ENCODE results near the gene DPH1. TPM values are rescaled to one million over a fixed set of nuclear protein-coding genes. Genes with fewer than 3 reads are reported as not detected.
A peak's percentile ranks its signal among the peaks of the same experiment; 100 is the strongest.

Gene DPH1
- total and polyA plus RNA-seq, 5 experiments from 2014 or later = 26.6 to 124 (median 47.0) TPM

DNA sequence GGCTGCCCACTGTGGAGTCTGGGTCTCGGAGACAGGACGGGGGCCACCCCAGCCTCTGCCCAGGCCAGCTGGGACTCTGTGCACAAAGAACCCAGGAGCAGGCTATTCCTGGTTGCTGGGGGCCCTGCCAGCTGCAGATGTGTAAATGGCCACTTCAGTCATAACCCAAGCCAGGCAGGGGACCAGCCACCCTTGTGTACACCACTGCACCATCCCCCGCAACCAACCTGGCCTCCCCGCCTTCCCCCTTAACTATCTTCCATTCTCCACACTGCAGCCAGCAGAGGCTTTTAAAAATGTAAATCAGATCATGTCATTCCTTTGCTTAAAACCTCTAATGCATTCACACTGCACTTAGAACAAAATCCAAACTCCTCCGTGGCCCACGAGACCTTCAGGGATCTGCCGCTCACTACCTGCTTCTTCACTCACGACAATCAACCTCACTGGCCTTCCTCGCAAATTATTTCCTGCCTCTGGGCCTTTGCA, 33.1 kb upstream of the DPH1 start:
- peak overlapping the region in 1 of 10 donors; percentile 5 for H3K4me3 Mint-ChIP-seq
- H3K27me3 Mint-ChIP-seq = peaks cover 12 to 41% (median 28%) of the 10 kb centered on the region in 5 donors
- DNase-seq (no peak), ATAC-seq (no peak)
- H3K4me1 Mint-ChIP-seq = peaks cover 0 to 7% (median 3%) of the 10 kb centered on the region in 4 donors
- H3K27ac Mint-ChIP-seq = no peak overlapping the region
- H3K36me3 Mint-ChIP-seq = peaks cover 0 to 7% (median 5%) of the 10 kb centered on the region in 3 donors
- no peaks in the 10 kb centered on the region for H3K9me3 Mint-ChIP-seq
- POLR2A ChIA-PET = no interaction called here

GRCh38 chr17:1997289-1997926, 32.5 kb upstream of the DPH1 start:
- peak overlapping the region in 3 of 10 donors; percentile 18 to 45 (median 41) for H3K4me3 Mint-ChIP-seq

GRCh38 chr17:1997927-1998742, 31.8 kb upstream of the DPH1 start:
- H3K4me3 Mint-ChIP-seq = no peak overlapping the region
- peaks cover 12 to 41% (median 28%) of the 10 kb centered on the region in 5 donors for H3K27me3 Mint-ChIP-seq
- POLR2A ChIA-PET = no interaction called here
- peaks cover 0 to 7% (median 3%) of the 10 kb centered on the region in 4 donors for H3K4me1 Mint-ChIP-seq
- H3K27ac Mint-ChIP-seq = no peak overlapping the region
- H3K36me3 Mint-ChIP-seq = peaks cover 0 to 7% (median 5%) of the 10 kb centered on the region in 3 donors
- H3K9me3 Mint-ChIP-seq = peaks cover 0 to under 1% (median 0%) of the 10 kb centered on the region in 9 donors
- DNase-seq (no peak), ATAC-seq (peak; percentile 41 to 55)

More at GRCh38 chr17:1997289-1997926, 32.5 kb upstream of the DPH1 start:
- Mint-ChIP-seq H3K27me3 (peaks cover 12 to 41% (median 28%) of the 10 kb centered on the region in 5 donors), H3K9me3 (no peaks in the 10 kb centered on the region), H3K36me3 (peaks cover 0 to 7% (median 5%) of the 10 kb centered on the region in 3 donors), H3K27ac (no peak overlapping the region), H3K4me1 (peaks cover 0 to 7% (median 3%) of the 10 kb centered on the region in 4 donors)
- ATAC-seq (no peak), DNase-seq (no peak)
- POLR2A ChIA-PET = no interaction called here

GRCh38 chr17:1999557-2000251, 30.2 kb upstream of the DPH1 start:
- Mint-ChIP-seq H3K9me3 (peaks cover 0 to 1% (median 0%) of the 10 kb centered on the region in 9 donors), H3K27me3 (peaks cover 12 to 41% (median 25%) of the 10 kb centered on the region in 5 donors), H3K36me3 (peaks cover 0 to 7% (median 5%) of the 10 kb centered on the region in 3 donors), H3K27ac (no peak overlapping the region), H3K4me1 (peaks cover 0 to 7% (median 3%) of the 10 kb centered on the region in 4 donors), H3K4me3 (peak overlapping the region in 9 of 10 donors; percentile 31 to 84 (median 66))
- POLR2A ChIA-PET = no interaction called here
- ATAC-seq = no peak
- DNase-seq = no peak

- POLR2A ChIA-PET = no interaction called here
- peaks cover 0 to 1% (median 0%) of the 10 kb centered on the region in 9 donors for H3K9me3 Mint-ChIP-seq
- H3K4me3 Mint-ChIP-seq = no peak overlapping the region
- H3K27ac Mint-ChIP-seq = peak overlapping the region in 1 of 10 donors; percentile 54
- ATAC-seq (no peak), DNase-seq (no peak)
- H3K4me1 Mint-ChIP-seq = peaks cover 0 to 6% (median 3%) of the 10 kb centered on the region in 4 donors
- peaks cover 3 to 19% (median 15%) of the 10 kb centered on the region in 5 donors for H3K27me3 Mint-ChIP-seq
- H3K36me3 Mint-ChIP-seq = peaks cover 0 to 4% (median 0%) of the 10 kb centered on the region in 3 donors
Measured at GRCh38 chr17:2002767-2003329, 27.1 kb upstream of the DPH1 start.

- H3K9me3 Mint-ChIP-seq = peaks cover 0 to 1% (median 0%) of the 10 kb centered on the region in 9 donors
- H3K36me3 Mint-ChIP-seq = peaks cover 0 to 4% (median 0%) of the 10 kb centered on the region in 3 donors
- ATAC-seq (no peak), DNase-seq (no peak)
- H3K4me3 Mint-ChIP-seq = no peak overlapping the region
- POLR2A ChIA-PET = no interaction called here
- H3K27me3 Mint-ChIP-seq = peaks cover 3 to 19% (median 15%) of the 10 kb centered on the region in 5 donors
- peaks cover 0 to 6% (median 3%) of the 10 kb centered on the region in 4 donors for H3K4me1 Mint-ChIP-seq
- peak overlapping the region in 1 of 10 donors; percentile 63 for H3K27ac Mint-ChIP-seq
Measured at GRCh38 chr17:2003525-2003924, 26.4 kb upstream of the DPH1 start.

DNA sequence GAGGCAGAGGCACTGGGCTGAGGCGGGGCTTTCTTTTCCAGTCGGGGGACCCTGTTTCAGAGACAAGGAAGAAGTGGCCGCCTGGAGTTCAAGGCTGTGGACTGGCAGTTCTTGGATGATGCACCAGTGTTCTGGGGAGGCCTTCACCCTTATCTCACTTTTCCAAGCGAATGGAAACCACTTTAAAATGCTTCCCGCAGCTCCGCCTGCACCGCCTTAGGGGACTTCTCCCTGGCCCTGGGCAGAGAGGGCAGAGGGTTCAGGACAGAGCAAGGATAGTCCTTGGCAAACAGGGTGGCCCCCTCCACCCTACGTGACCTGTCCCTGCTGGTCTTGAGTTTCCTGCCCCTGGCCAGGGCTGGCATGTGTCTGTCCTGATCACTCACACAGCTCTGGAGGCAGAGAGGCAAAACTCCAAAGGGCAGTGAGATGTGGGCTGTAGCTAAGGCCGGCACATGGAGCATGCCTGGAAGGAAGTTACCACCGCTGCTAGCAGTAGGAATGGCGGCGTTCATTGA, 25.5 kb upstream of the DPH1 start:
- no peak for DNase-seq
- Mint-ChIP-seq H3K27me3 (peaks cover under 1 to 11% (median 9%) of the 10 kb centered on the region in 5 donors), H3K4me3 (no peak overlapping the region), H3K36me3 (peaks cover 0 to under 1% (median 0%) of the 10 kb centered on the region in 3 donors), H3K9me3 (peaks cover 0 to 1% (median 0%) of the 10 kb centered on the region in 9 donors), H3K27ac (no peak overlapping the region), H3K4me1 (peaks cover 0 to 2% (median under 1%) of the 10 kb centered on the region in 4 donors)
- no peak for ATAC-seq
- POLR2A ChIA-PET = interaction anchor here (0.6 kb wide), 1 partner anchor 16 kb away, joined by 3 read pairs; no protein-coding TSS in a partner anchor

- peaks cover 0 to 4% (median 0%) of the 10 kb centered on the region in 5 donors for H3K27me3 Mint-ChIP-seq
- no peak for ATAC-seq
- DNase-seq = no peak
Measured at GRCh38 chr17:2008332-2009126, 21.4 kb upstream of the DPH1 start.

DNA sequence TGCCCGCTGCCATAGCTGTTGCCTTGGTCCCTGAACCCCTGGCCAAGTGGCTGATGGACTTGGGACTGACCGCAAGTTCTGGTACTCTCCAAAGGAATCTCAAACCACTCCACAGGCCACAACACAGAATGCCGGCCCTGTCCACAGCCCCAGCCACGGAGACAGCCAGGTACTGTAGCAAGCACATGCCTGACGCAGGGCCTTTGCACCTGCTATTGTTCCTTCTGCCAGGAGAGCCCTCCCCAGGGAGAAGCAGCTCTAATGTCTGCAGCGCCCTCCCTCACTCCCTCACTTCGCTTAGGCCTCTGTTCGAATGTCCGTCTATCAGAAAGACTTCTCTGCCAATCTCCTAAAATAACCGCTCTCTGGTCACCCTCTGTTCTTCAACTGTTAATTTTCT, 20.2 kb upstream of the DPH1 start:
- no peak overlapping the region for H3K27ac Mint-ChIP-seq
- POLR2A ChIA-PET = no interaction called here
- H3K36me3 Mint-ChIP-seq = peaks cover 0 to 2% (median 0%) of the 10 kb centered on the region in 3 donors
- DNase-seq (no peak), ATAC-seq (no peak)
- peaks cover 0 to 4% (median 2%) of the 10 kb centered on the region in 4 donors for H3K4me1 Mint-ChIP-seq
- H3K9me3 Mint-ChIP-seq = no peaks in the 10 kb centered on the region
- H3K4me3 Mint-ChIP-seq = no peak overlapping the region
- H3K27me3 Mint-ChIP-seq = peaks cover 0 to 13% (median 3%) of the 10 kb centered on the region in 5 donors

More at GRCh38 chr17:2008332-2009126, 21.4 kb upstream of the DPH1 start:
- H3K4me1 Mint-ChIP-seq = peaks cover 0 to 4% (median 2%) of the 10 kb centered on the region in 4 donors
- POLR2A ChIA-PET = no interaction called here
- H3K4me3 Mint-ChIP-seq = no peak overlapping the region
- peaks cover 0 to 2% (median 0%) of the 10 kb centered on the region in 3 donors for H3K36me3 Mint-ChIP-seq
- no peaks in the 10 kb centered on the region for H3K9me3 Mint-ChIP-seq
- peak overlapping the region in 1 of 10 donors; percentile 27 for H3K27ac Mint-ChIP-seq

DNA sequence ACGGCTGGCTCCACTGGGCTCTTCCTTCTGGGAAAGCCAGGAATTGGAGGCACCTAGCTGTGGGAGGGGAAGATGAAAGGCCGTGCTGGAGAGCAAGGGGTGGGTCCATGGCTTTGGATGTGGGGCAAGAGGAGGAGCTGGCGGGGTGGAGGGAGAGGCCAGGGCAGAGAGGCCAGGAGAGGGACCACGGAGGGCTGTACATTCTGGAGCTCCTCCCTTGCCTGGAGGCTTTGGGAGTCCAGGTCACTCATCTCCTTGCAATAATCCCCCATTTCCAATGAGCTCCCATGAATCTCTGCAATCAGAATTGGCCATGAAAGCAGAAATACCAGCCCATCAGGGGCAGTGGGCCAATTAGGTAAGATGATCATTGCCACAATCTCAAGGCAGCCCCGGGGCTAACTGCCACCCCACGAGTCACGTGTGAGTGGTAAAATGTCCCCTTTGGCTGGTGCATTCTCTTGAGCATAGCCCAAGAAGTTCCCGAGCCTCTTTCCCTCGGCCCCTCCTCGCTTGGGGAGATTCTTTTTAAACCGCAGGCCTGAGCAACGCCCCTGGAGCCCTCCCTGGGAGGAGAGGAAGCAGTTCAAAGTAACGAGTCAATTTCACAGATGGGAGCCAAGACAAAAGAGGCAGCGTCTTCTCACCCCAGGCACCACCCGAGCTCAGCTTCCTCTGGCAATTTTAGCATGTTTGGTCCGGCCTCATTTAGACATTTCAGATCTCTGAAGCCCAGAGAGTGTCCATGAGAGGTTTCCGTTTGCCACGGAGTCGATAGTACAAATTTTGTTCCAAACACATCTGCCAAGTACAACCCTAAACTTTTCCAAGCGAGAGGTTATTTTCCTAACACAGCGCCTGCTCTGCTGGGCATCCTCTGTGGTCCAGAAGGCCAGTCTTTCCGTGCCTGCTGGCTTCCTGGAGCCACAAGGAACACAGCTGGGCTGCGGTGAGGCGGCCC, 18.3 kb upstream of the DPH1 start:
- ATAC-seq = no peak
- no peak overlapping the region for H3K4me3 Mint-ChIP-seq

More for the DNA sequence above, 18.3 kb upstream of the DPH1 start:
- peaks cover 0 to 18% (median 4%) of the 10 kb centered on the region in 5 donors for H3K27me3 Mint-ChIP-seq
- H3K4me1 Mint-ChIP-seq = peaks cover 0 to 4% (median 2%) of the 10 kb centered on the region in 4 donors
- POLR2A ChIA-PET = interaction anchor here (0.6 kb wide), 1 partner anchor 313 kb away, joined by 3 read pairs; no protein-coding TSS in a partner anchor
- no peaks in the 10 kb centered on the region for H3K9me3 Mint-ChIP-seq
- peaks cover 0 to 2% (median 0%) of the 10 kb centered on the region in 3 donors for H3K36me3 Mint-ChIP-seq
- H3K27ac Mint-ChIP-seq = peak overlapping the region in 2 of 10 donors; percentile 12 to 59
- no peak for DNase-seq

Data from naive thymus-derived CD8-positive, alpha-beta T cell (primary cell).